ENCODE data around the gene ARHGAP45.

Gene ARHGAP45

DNA sequence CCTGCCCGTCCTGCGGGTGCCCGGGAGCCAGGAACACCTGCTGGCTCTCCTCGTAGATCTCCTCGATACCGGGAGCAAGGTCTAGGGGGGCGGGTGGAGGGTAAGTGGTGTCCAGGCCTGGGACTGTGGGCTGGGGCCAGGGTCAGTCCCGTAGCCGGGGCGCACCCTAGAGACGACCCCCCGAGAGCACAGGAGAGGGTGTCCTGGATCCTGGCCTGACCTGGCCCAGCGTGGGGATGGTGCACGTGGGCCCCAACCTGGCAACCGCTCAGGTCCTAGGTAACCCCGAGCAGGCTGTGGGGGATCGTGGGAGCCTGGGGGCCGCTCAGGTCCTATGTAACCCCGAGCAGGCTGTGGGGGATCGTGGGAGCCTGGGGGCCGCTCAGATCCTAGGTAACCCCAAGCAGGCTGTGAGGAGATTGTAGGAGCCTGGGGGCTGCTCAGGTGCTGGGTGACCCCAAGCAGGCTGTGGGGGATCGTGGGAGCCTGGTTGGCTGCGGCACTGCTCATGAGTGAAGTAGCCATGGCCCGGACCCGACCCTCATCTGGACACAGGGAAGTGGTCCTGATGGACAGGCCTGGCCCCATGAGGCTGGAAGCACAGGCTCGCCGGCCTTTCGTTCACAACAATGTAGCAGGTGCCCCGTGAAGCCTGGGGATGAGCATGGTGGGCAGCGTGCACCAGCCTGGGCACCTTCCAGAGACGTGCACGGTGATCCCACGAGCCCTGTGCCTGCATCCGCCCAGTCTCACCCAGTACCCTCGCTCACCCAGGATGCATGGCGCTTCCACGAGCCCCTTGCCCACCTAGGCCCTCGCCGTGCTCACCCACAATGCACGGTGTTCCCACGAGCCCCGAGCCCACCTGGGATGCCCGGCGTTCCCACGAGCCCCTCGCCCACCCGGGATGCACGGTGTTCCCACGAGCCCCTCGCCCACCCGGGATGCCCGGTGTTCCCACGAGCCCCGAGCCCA, 43.0 kb downstream of the ARHGAP45 start:
- Histone ChIP-seq H3K36me3 (ENCODE audit: insufficient read depth, low read length) (peaks cover 14% of the 10 kb centered on the region; the same call in 1 of the 2 replicates), H3K9me3 (ENCODE audit: low read length) (no peaks in the 10 kb centered on the region), H3K79me2 (ENCODE audit: insufficient read depth, low read length) (no peaks in the 10 kb centered on the region), H4K20me1 (ENCODE audit: insufficient read depth, low read length) (no peaks in the 10 kb centered on the region), H3K27me3 (ENCODE audit: insufficient read depth, low read length) (no peaks in the 10 kb centered on the region), H3F3A (ENCODE audit: insufficient read depth, low read length) (no peaks in the 10 kb centered on the region), H3K9ac (ENCODE audit: low read length) (no peak overlapping the region), H2AFZ (ENCODE audit: low read length) (no peak overlapping the region), H3K27ac (ENCODE audit: low read depth, low read length, poor library complexity, severe bottlenecking) (no peak overlapping the region), H3K4me1 (ENCODE audit: insufficient read depth, low read length, severe bottlenecking) (peaks cover 21% of the 10 kb centered on the region), H3K9me2 (ENCODE audit: low read depth, low read length) (no peaks in the 10 kb centered on the region), H3K4me2 (ENCODE audit: low read length) (no peak overlapping the region), H3K4me3 (ENCODE audit: low read depth, low read length, poor library complexity, severe bottlenecking) (no peak overlapping the region)
- no peak for TF ChIP-seq EZH2 (IDR thresholded peaks at IDR 0.05; ENCODE audit: borderline replicate concordance, low read length)
- TF ChIP-seq, protein P1, sequence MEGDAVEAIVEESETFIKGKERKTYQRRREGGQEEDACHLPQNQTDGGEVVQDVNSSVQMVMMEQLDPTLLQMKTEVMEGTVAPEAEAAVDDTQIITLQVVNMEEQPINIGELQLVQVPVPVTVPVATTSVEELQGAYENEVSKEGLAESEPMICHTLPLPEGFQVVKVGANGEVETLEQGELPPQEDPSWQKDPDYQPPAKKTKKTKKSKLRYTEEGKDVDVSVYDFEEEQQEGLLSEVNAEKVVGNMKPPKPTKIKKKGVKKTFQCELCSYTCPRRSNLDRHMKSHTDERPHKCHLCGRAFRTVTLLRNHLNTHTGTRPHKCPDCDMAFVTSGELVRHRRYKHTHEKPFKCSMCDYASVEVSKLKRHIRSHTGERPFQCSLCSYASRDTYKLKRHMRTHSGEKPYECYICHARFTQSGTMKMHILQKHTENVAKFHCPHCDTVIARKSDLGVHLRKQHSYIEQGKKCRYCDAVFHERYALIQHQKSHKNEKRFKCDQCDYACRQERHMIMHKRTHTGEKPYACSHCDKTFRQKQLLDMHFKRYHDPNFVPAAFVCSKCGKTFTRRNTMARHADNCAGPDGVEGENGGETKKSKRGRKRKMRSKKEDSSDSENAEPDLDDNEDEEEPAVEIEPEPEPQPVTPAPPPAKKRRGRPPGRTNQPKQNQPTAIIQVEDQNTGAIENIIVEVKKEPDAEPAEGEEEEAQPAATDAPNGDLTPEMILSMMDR (IDR thresholded peaks at IDR 0.05; ENCODE audit: low read length) = no peak

DNA sequence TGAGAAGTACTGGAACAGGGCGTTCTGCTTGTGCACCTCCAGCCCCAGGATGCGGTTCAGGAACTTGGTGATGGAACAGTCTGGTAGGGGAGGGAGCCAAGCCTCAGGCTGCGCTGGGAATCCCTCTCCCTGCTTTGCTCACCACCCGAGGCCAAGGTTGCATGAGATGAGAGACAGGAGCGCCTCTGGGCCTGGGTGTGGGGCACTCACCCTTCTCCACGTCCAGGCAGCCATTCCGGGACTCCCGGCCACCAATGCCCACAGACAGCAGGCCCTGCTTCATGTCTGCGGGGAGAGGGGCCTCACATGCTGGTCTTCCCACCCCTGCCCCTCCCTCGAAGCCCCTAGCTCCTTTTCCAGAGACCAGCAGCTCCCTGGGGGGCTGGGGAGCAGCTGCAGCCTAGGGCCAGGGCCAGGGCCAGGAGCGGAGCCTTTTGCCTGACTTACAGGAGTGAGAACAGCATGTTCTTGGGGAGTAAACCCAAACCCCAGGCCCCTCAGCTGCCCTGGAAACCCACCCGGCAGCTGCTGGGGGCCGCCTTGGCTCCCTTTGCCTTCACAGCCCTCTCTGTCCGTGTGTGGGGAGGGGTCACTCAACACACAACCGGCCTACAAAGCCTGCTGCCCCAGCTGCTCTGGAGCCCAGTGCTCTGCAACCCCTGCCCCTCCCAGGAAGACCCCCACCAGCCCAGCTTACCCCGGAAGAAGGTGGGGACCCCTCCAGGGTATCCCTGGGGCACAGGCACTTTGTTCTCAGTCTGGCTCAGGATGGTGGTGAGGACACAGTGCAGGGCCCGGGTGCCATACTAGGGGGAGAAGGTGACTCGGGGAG, 44.1 kb downstream of the ARHGAP45 start:
- no peak overlapping the region for H3K4me2 ChIP-seq (ENCODE audit: low read length)
- H3K9me3 ChIP-seq (ENCODE audit: low read length) = no peaks in the 10 kb centered on the region
- no peaks in the 10 kb centered on the region for H3K9me2 ChIP-seq (ENCODE audit: low read depth, low read length)
- no peaks in the 10 kb centered on the region for H3K79me2 ChIP-seq (ENCODE audit: insufficient read depth, low read length)
- no peak overlapping the region for H2AFZ ChIP-seq (ENCODE audit: low read length)
- no peak overlapping the region for H3K4me3 ChIP-seq (ENCODE audit: low read depth, low read length, poor library complexity, severe bottlenecking)
- no peaks in the 10 kb centered on the region for H3K27me3 ChIP-seq (ENCODE audit: insufficient read depth, low read length)
- no peaks in the 10 kb centered on the region for H4K20me1 ChIP-seq (ENCODE audit: insufficient read depth, low read length)
- no peak overlapping the region for H3K9ac ChIP-seq (ENCODE audit: low read length)
- TF ChIP-seq, protein P1 (IDR thresholded peaks at IDR 0.05; ENCODE audit: low read length) = no peak
- TF ChIP-seq EZH2 (IDR thresholded peaks at IDR 0.05; ENCODE audit: borderline replicate concordance, low read length) = no peak
- H3K36me3 ChIP-seq (ENCODE audit: insufficient read depth, low read length) = peaks cover 13% of the 10 kb centered on the region; the same call in 1 of the 2 replicates
- H3K27ac ChIP-seq (ENCODE audit: low read depth, low read length, poor library complexity, severe bottlenecking) = no peak overlapping the region
- H3K4me1 ChIP-seq (ENCODE audit: insufficient read depth, low read length, severe bottlenecking) = peaks cover 16% of the 10 kb centered on the region
- no peaks in the 10 kb centered on the region for H3F3A ChIP-seq (ENCODE audit: insufficient read depth, low read length)

DNA sequence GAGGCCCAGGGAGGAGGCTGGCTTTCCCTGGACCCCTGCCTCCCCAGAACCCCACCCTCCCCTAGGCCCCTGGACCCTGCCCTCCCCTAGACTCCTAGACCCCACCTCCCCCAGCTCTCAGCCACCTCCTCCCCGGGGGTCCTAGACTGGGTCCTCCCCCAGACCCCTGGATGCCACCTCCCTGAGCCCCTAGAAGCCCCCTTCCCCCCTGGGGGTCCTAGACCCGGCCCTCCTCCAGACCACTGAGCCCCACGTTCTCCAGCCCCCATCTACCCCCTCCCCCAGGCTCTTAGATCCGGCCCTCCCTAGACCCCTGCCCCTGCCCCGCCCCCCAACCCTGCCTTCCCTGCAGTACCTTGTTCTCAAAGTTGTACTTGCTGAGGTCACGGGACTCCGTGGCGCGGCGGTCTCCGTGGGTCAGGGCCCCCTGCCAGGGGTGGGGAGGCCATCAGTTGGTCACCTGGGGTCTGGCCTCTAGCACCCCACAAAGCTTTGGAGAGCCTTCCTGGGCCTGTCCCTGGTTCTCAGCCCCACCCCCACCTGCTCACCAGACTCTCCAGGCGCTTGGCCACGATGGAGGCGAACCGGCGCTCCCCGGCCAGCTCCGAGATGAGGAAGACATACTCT, 44.8 kb downstream of the ARHGAP45 start:
- Histone ChIP-seq H4K20me1 (ENCODE audit: insufficient read depth, low read length) (no peaks in the 10 kb centered on the region), H2AFZ (ENCODE audit: low read length) (no peak overlapping the region), H3K4me3 (ENCODE audit: low read depth, low read length, poor library complexity, severe bottlenecking) (no peak overlapping the region), H3K4me2 (ENCODE audit: low read length) (no peak overlapping the region), H3K4me1 (ENCODE audit: insufficient read depth, low read length, severe bottlenecking) (peaks cover 12% of the 10 kb centered on the region), H3K9me3 (ENCODE audit: low read length) (no peaks in the 10 kb centered on the region), H3K9ac (ENCODE audit: low read length) (no peak overlapping the region), H3F3A (ENCODE audit: insufficient read depth, low read length) (no peaks in the 10 kb centered on the region), H3K27ac (ENCODE audit: low read depth, low read length, poor library complexity, severe bottlenecking) (no peak overlapping the region), H3K79me2 (ENCODE audit: insufficient read depth, low read length) (no peaks in the 10 kb centered on the region), H3K9me2 (ENCODE audit: low read depth, low read length) (no peaks in the 10 kb centered on the region), H3K36me3 (ENCODE audit: insufficient read depth, low read length) (peaks cover 14% of the 10 kb centered on the region), H3K27me3 (ENCODE audit: insufficient read depth, low read length) (no peaks in the 10 kb centered on the region)
- no peak for TF ChIP-seq EZH2 (IDR thresholded peaks at IDR 0.05; ENCODE audit: borderline replicate concordance, low read length)
- TF ChIP-seq, protein P1 (IDR thresholded peaks at IDR 0.05; ENCODE audit: low read length) = no peak

Measured in OCI-LY1 (cell line).